Lower lobe of right lung (tissue), 2 donors: ENCODE results near the gene MTMR8. TPM values are rescaled to one million over a fixed set of nuclear protein-coding genes. Genes with fewer than 3 reads are reported as not detected.

ENCODE experiments used
- ATAC-seq, 2 donors: fragments of 200-7000 bp; cut with Tn5 transposase; one replicate each; pipeline ENCODE4 v1.9.1; 2020 to 2022; ENCODE audit warnings: mild to moderate bottlenecking in 2 of 2, moderate library complexity in 2 of 2
- DNase-seq: peaks from one replicate; pipeline ENCODE4 v3.0.0-alpha.2; 2020
- H3K27ac ChIP-seq: fragments of 200-600 bp; one replicate; pipeline ENCODE4 v1.8.0; 2022
- H3K27me3 ChIP-seq: fragments of 200-600 bp; one replicate; pipeline ENCODE4 v1.8.0; 2022; ENCODE audit warnings: low read depth
- H3K36me3 ChIP-seq: fragments of 200-600 bp; one replicate; pipeline ENCODE4 v1.8.0; 2022; ENCODE audit warnings: mild to moderate bottlenecking
- H3K4me1 ChIP-seq: fragments of 200-600 bp; one replicate; pipeline ENCODE4 v1.8.0; 2022
- H3K4me3 ChIP-seq: fragments of 200-600 bp; one replicate; pipeline ENCODE4 v1.8.0; 2022; ENCODE audit warnings: mild to moderate bottlenecking
- H3K9me3 ChIP-seq: fragments of 200-600 bp; one replicate; pipeline ENCODE4 v1.8.0; 2022
- CTCF ChIP-seq: fragments of 200-600 bp; IDR thresholded peaks from one replicate; pipeline ENCODE4 v1.8.0; 2022; ENCODE audit warnings: antibody characterized with exemption, mild to moderate bottlenecking
- intact Hi-C: fragments of 100-400 bp; cut with DNase I; formaldehyde crosslinking; loops from one replicate; pipeline ENCODE4 v1.11.0; 2022
- total RNA-seq: library from RNA; stranded (reverse); fragmentation: NEBNext Ultra II Directional; extraction: Animal tissue kit (Norgen Biotek cat#: 25700); gene quantifications from one replicate; pipeline ENCODE4 v1.2.1, GENCODE V29; 2021
- donor health status: DM: no; HTN: yes; CAD: no; lungs with severe emphysema.

Gene MTMR8
- total RNA-seq, 1 donor from 2014 or later = 1.9 TPM

GRCh38 chrX:64229154-64229553 is 166.1 kb downstream of the MTMR8 start:
- DNase-seq = no peak
- no peaks in the 10 kb centered on the region for H3K4me1 ChIP-seq
- H3K27me3 ChIP-seq = no peaks in the 10 kb centered on the region
- no peak overlapping the region for H3K27ac ChIP-seq
- no peaks in the 10 kb centered on the region for H3K36me3 ChIP-seq
- intact Hi-C loops = no loop called here
- no peak overlapping the region for H3K4me3 ChIP-seq
- no peak for TF ChIP-seq CTCF
- H3K9me3 ChIP-seq = no peaks in the 10 kb centered on the region
- ATAC-seq = no peak

Other genes starting within 250 kb of the MTMR8 start
- 4.0 TPM for gene AMER1, start 189.7 kb downstream of the MTMR8 start, total RNA-seq
- gene ASB12, start 164.8 kb downstream of the MTMR8 start, total RNA-seq = not detected